Measurements from ENCODE around the gene IRF1.

The IRF1 gene

GRCh38 chr5:132460846-132461568 lies 29.6 kb downstream of the IRF1 start:
- no peak for DNase-seq (ENCODE audit: low read depth)

GRCh38 chr5:132459983-132460838 lies 30.4 kb downstream of the IRF1 start:
- DNase-seq (ENCODE audit: low read depth), result no peak

- DNase-seq (ENCODE audit: low read depth), result no peak
Measured at GRCh38 chr5:132459031-132459982, 31.3 kb downstream of the IRF1 start.

GRCh38 chr5:132458651-132459030 lies 31.9 kb downstream of the IRF1 start:
- DNase-seq (ENCODE audit: low read depth), result no peak

GRCh38 chr5:132458226-132458560 lies 32.4 kb downstream of the IRF1 start:
- DNase-seq (ENCODE audit: low read depth), result no peak

GRCh38 chr5:132457371-132458225 lies 33.0 kb downstream of the IRF1 start:
- DNase-seq (ENCODE audit: low read depth), result no peak

- DNase-seq (ENCODE audit: low read depth), result no peak
Measured at GRCh38 chr5:132456987-132457361, 33.6 kb downstream of the IRF1 start.

- peak; percentile 61 for DNase-seq (ENCODE audit: low read depth)
Measured at GRCh38 chr5:132456296-132456986, 34.1 kb downstream of the IRF1 start.

GRCh38 chr5:132455614-132456115 lies 34.9 kb downstream of the IRF1 start:
- no peak for DNase-seq (ENCODE audit: low read depth)

GRCh38 chr5:132454361-132454760 lies 36.2 kb downstream of the IRF1 start:
- no peak for DNase-seq (ENCODE audit: low read depth)

GRCh38 chr5:132451387-132451786 lies 39.2 kb downstream of the IRF1 start:
- DNase-seq (ENCODE audit: low read depth), result no peak

GRCh38 chr5:132449060-132449459 lies 41.5 kb downstream of the IRF1 start:
- DNase-seq (ENCODE audit: low read depth), result no peak

GRCh38 chr5:132447196-132447595 lies 43.4 kb downstream of the IRF1 start:
- no peak for DNase-seq (ENCODE audit: low read depth)

GRCh38 chr5:132446621-132447020 lies 44.0 kb downstream of the IRF1 start:
- no peak for DNase-seq (ENCODE audit: low read depth)

- DNase-seq (ENCODE audit: low read depth), result no peak
Measured at GRCh38 chr5:132445930-132446329, 44.6 kb downstream of the IRF1 start.

- no peak for DNase-seq (ENCODE audit: low read depth)
Measured at GRCh38 chr5:132445640-132445923, 45.0 kb downstream of the IRF1 start.

GRCh38 chr5:132444841-132445639 lies 45.5 kb downstream of the IRF1 start:
- no peak for DNase-seq (ENCODE audit: low read depth)

GRCh38 chr5:132444061-132444460 lies 46.5 kb downstream of the IRF1 start:
- no peak for DNase-seq (ENCODE audit: low read depth)

GRCh38 chr5:132439521-132440089 lies 51.0 kb downstream of the IRF1 start:
- DNase-seq (ENCODE audit: low read depth), result no peak

- no peak for DNase-seq (ENCODE audit: low read depth)
Measured at GRCh38 chr5:132438917-132439316, 51.7 kb downstream of the IRF1 start.
